ENCODE results near the gene SPATA21. TPM values are rescaled to one million over a fixed set of nuclear protein-coding genes. Genes with fewer than 3 reads are reported as not detected.
A peak's percentile ranks its signal among the peaks of the same experiment; 100 is the strongest.

Gene SPATA21
- total RNA-seq, 1 experiment from 2014 or later = not detected

GRCh38 chr1:16386454-16387113, 50.6 kb downstream of the SPATA21 start:
- peak; percentile 83 for ATAC-seq
- H3K27ac ChIP-seq (ENCODE audit: low read length) = no peak overlapping the region
- H3K36me3 ChIP-seq (ENCODE audit: low read depth, low read length) = peaks cover 5% of the 10 kb centered on the region
- no TSS peak for BruUV-seq (replicated peaks)
- H3K9ac ChIP-seq (ENCODE audit: low read length) = no peak overlapping the region
- peaks cover 96% of the 10 kb centered on the region for H3K79me2 ChIP-seq (ENCODE audit: low read length)
- no peak overlapping the region for H3K4me3 ChIP-seq (ENCODE audit: low read length)
- TF ChIP-seq CTCF (conservative IDR thresholded peaks at IDR 0.05; ENCODE audit: low read depth, low read length) (no peak), EZH2phosphoT487 (IDR thresholded peaks at IDR 0.05; ENCODE audit: borderline replicate concordance, low read length) (no peak), EZH2 (IDR thresholded peaks at IDR 0.05; ENCODE audit: low read length, unreplicated experiment) (no peak)
- peaks cover 65% of the 10 kb centered on the region for H4K20me1 ChIP-seq (ENCODE audit: low read length)
- intact Hi-C loops (cut with micrococcal nuclease) = no loop called here
- no peaks in the 10 kb centered on the region for H3K9me3 ChIP-seq (ENCODE audit: low read length)
- peaks cover 12% of the 10 kb centered on the region for H3K4me1 ChIP-seq (ENCODE audit: insufficient read depth, low read length)
- ChIA-PET CTCF (no interaction called here), POLR2A (ENCODE audit: unreplicated experiment) (no interaction called here)
- H2AFZ ChIP-seq (ENCODE audit: low read length) = no peak overlapping the region
- H3K9me2 ChIP-seq (replicated peaks; ENCODE audit: low read length) = no peaks in the 10 kb centered on the region
- no peaks in the 10 kb centered on the region for H3F3A ChIP-seq (ENCODE audit: low read length, unreplicated experiment)
- H3K4me2 ChIP-seq (ENCODE audit: low read length) = no peak overlapping the region
- DNase-seq = peak; percentile 70
- H3K27me3 ChIP-seq (ENCODE audit: low read length) = no peaks in the 10 kb centered on the region

GRCh38 chr1:16385659-16386453, 51.4 kb downstream of the SPATA21 start:
- Histone ChIP-seq H3K4me3 (ENCODE audit: low read length) (no peak overlapping the region), H3K9me2 (replicated peaks; ENCODE audit: low read length) (no peaks in the 10 kb centered on the region), H3K4me1 (ENCODE audit: insufficient read depth, low read length) (peaks cover 12% of the 10 kb centered on the region), H3K9me3 (ENCODE audit: low read length) (no peaks in the 10 kb centered on the region), H3K36me3 (ENCODE audit: low read depth, low read length) (no peaks in the 10 kb centered on the region), H2AFZ (ENCODE audit: low read length) (no peak overlapping the region), H3K4me2 (ENCODE audit: low read length) (no peak overlapping the region), H3K27ac (ENCODE audit: low read length) (no peak overlapping the region), H3K79me2 (ENCODE audit: low read length) (peaks cover 96% of the 10 kb centered on the region), H3F3A (ENCODE audit: low read length, unreplicated experiment) (no peaks in the 10 kb centered on the region), H3K9ac (ENCODE audit: low read length) (no peak overlapping the region), H4K20me1 (ENCODE audit: low read length) (peaks cover 58% of the 10 kb centered on the region), H3K27me3 (ENCODE audit: low read length) (no peaks in the 10 kb centered on the region)
- intact Hi-C loops (cut with micrococcal nuclease) = no loop called here
- ChIA-PET CTCF (no interaction called here), POLR2A (ENCODE audit: unreplicated experiment) (no interaction called here)
- no peak for DNase-seq
- BruUV-seq (replicated peaks) = no TSS peak
- no peak; the same call in none of the 2 replicates for ATAC-seq
- no peak for TF ChIP-seq CTCF (conservative IDR thresholded peaks at IDR 0.05; ENCODE audit: low read depth, low read length)
- TF ChIP-seq EZH2 (IDR thresholded peaks at IDR 0.05; ENCODE audit: low read length, unreplicated experiment) = no peak
- no peak for TF ChIP-seq EZH2phosphoT487 (IDR thresholded peaks at IDR 0.05; ENCODE audit: borderline replicate concordance, low read length)

- CTCF ChIA-PET = no interaction called here
- H4K20me1 ChIP-seq (ENCODE audit: low read length) = peaks cover 49% of the 10 kb centered on the region
- H3K9ac ChIP-seq (ENCODE audit: low read length) = no peak overlapping the region
- TF ChIP-seq CTCF (conservative IDR thresholded peaks at IDR 0.05; ENCODE audit: low read depth, low read length) (no peak), EZH2phosphoT487 (IDR thresholded peaks at IDR 0.05; ENCODE audit: borderline replicate concordance, low read length) (no peak), EZH2 (IDR thresholded peaks at IDR 0.05; ENCODE audit: low read length, unreplicated experiment) (no peak)
- POLR2A ChIA-PET (ENCODE audit: unreplicated experiment) = no interaction called here
- no TSS peak for BruUV-seq (replicated peaks)
- H3K9me3 ChIP-seq (ENCODE audit: low read length) = no peaks in the 10 kb centered on the region
- DNase-seq = no peak
- H3K9me2 ChIP-seq (replicated peaks; ENCODE audit: low read length) = no peaks in the 10 kb centered on the region
- intact Hi-C loops (cut with micrococcal nuclease) = no loop called here
- no peak overlapping the region for H3K27ac ChIP-seq (ENCODE audit: low read length)
- ATAC-seq = peak; percentile 76
- H3F3A ChIP-seq (ENCODE audit: low read length, unreplicated experiment) = no peaks in the 10 kb centered on the region
- H3K4me2 ChIP-seq (ENCODE audit: low read length) = no peak overlapping the region
- peaks cover 99% of the 10 kb centered on the region for H3K79me2 ChIP-seq (ENCODE audit: low read length)
- peaks cover 12% of the 10 kb centered on the region for H3K4me1 ChIP-seq (ENCODE audit: insufficient read depth, low read length)
- H3K36me3 ChIP-seq (ENCODE audit: low read depth, low read length) = no peaks in the 10 kb centered on the region
- H3K4me3 ChIP-seq (ENCODE audit: low read length) = no peak overlapping the region
- H2AFZ ChIP-seq (ENCODE audit: low read length) = no peak overlapping the region
- H3K27me3 ChIP-seq (ENCODE audit: low read length) = no peaks in the 10 kb centered on the region
These were observed 53.3 kb downstream of the SPATA21 start for GRCh38 chr1:16383888-16384287.

Measured in PC-3 (cell line).